Vagina (tissue), 2 donors: ENCODE data around the gene CALN1.

ENCODE experiments used
- CTCF ChIP-seq, 3 experiments: fragments of 450-650 bp in 2 of 3; fragments of 200-600 bp in 1 of 3; sonication (generic) in 1 of 3; IDR thresholded peaks; one replicate each; pipeline ENCODE4 v1.5.1; 2017 to 2019; ENCODE audit warnings: antibody characterized with exemption in 3 of 3, mild to moderate bottlenecking in 2 of 3, moderate library complexity in 2 of 3
- POLR2A ChIP-seq, 2 donors: fragments of 450-650 bp; IDR thresholded peaks; one replicate each; pipeline ENCODE4 v1.6.1; 2017; ENCODE audit warnings: antibody characterized with exemption in 2 of 2, mild to moderate bottlenecking in 2 of 2, moderate library complexity in 2 of 2
- POLR2AphosphoS5 ChIP-seq, 2 donors: sonication (generic); formaldehyde crosslinking; IDR thresholded peaks; one replicate each; pipeline ENCODE4 v1.9.0; 2017; ENCODE audit warnings: antibody characterized with exemption in 2 of 2, mild to moderate bottlenecking in 2 of 2, low read depth in 1 of 2; ENCODE audit not compliant: insufficient read depth in 1 of 2

DNA sequence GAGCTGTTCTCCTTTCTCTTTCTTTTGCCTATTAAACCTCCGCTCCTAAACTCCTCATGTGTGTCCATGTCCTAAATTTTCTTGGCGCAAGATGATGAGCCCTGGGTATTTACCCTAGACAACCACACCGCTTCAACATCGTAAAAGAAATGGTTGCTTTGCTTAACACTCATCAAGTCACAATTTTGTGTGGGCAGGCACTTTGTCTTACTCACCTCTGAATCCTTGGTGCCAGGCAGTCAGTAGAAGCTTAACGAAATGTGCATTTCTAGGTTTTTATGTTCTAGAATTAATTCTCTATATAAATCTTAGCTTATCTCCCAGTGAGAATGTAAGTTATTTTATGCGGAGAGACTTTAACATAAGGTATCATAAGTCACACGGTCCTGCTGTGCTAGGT lies 478.7 kb downstream of the CALN1 start:
- TF ChIP-seq CTCF (IDR thresholded peaks at IDR 0.05) (no peak), POLR2A (IDR thresholded peaks at IDR 0.05) (no peak), POLR2AphosphoS5 (IDR thresholded peaks at IDR 0.05; ENCODE audit: insufficient read depth in 1 of 2, low read depth in 1 of 2) (no peak)
